ENCODE data around the gene TMEM143.
"Not testable (repeated sequence)": the region's sequence is repeated elsewhere in the genome, so short reads cannot be mapped to it uniquely, and the experiment has no call there.

GRCh38 chr19:48309731-48310130 is 54.0 kb downstream of the TMEM143 start:
- TF ChIP-seq CTCF, POLR2A (IDR thresholded peaks at IDR 0.05): not testable (repeated sequence)

All from esophagus squamous epithelium (tissue), 4 donors.